GM12878 (cell line): Measurements from ENCODE around the gene UBTF. TPM values are rescaled to one million over a fixed set of nuclear protein-coding genes. Genes with fewer than 3 reads are reported as not detected.

Experiments used
- ATAC-seq: fragments of 200-7000 bp; cut with Tn5 transposase; 3 replicates; pipeline ENCODE4 v1.9.1; 2020; ENCODE audit warnings: mild to moderate bottlenecking, moderate library complexity
- BruUV-seq: library from RNA; stranded (reverse); fragments of 400-500 nt; replicated peaks from 2 replicates; lab custom pipeline; 2021; lab: Mats Ljungman, UMichigan
- CTCF ChIA-PET: fragments of 300-600 bp; sonication (Branson Sonifier 250); formaldehyde crosslinking; extraction: SDS; loops from one replicate; lab custom pipeline; 2021; ENCODE audit warnings: inconsistent platforms; lab: Yijun Ruan, JAX
- POLR2A ChIA-PET: fragments of 350-600 bp; formaldehyde crosslinking; extraction: SDS; loops from one replicate; lab custom pipeline; 2021; ENCODE audit warnings: inconsistent platforms; lab: Charles Lee
- RAD21 ChIA-PET: fragments of 300-600 bp; sonication (Branson Sonifier 250); formaldehyde crosslinking; loops from one replicate; lab custom pipeline; 2023; ENCODE audit warnings: antibody characterized with exemption; ENCODE audit not compliant: unreplicated experiment; lab: Charles Lee
- SMC1A ChIA-PET: fragments of 300-600 bp; sonication (Branson Sonifier 250); formaldehyde crosslinking; loops from one replicate; lab custom pipeline; 2023; ENCODE audit not compliant: unreplicated experiment, uncharacterized antibody; lab: Charles Lee
- DNase-seq: peaks from one replicate; pipeline ENCODE4 v3.0.0-alpha.2; 2011; ENCODE audit warnings: low read depth, low spot score
- FAIRE-seq: peaks from 3 replicates; lab custom pipeline; 2011; peaks lifted over from hg19 to GRCh38; lab: Jason Lieb, UNC
- H2AFZ ChIP-seq: 2 replicates; pipeline ENCODE4 v1.6.0; 2011; ENCODE audit warnings: low read depth, low read length, control low read depth; ENCODE audit not compliant: control insufficient read depth
- H3K27ac ChIP-seq: 2 replicates; pipeline ENCODE4 v1.5.1; 2011; ENCODE audit warnings: control low read depth; ENCODE audit not compliant: control insufficient read depth, insufficient read depth
- H3K27me3 ChIP-seq, 2 experiments: replicated peaks in 1 of 2; 2 replicates each; pipeline versions ENCODE4 v1.6.0 to v1.6.1; 2011; ENCODE audit warnings: low read length in 1 of 2; ENCODE audit not compliant: control insufficient read depth in 2 of 2, insufficient read depth in 2 of 2
- H3K36me3 ChIP-seq, 2 experiments: 2 replicates each; pipeline ENCODE4 v1.5.1; 2011; ENCODE audit warnings: low read length in 1 of 2; ENCODE audit not compliant: control insufficient read depth in 2 of 2, insufficient read depth in 2 of 2
- H3K4me1 ChIP-seq: 2 replicates; pipeline ENCODE4 v1.6.1; 2011; ENCODE audit warnings: mild to moderate bottlenecking, low read length, moderate library complexity, mixed read lengths; ENCODE audit not compliant: control insufficient read depth, insufficient read depth
- H3K4me2 ChIP-seq: 2 replicates; pipeline ENCODE4 v1.6.0; 2011; ENCODE audit warnings: control low read depth; ENCODE audit not compliant: control insufficient read depth, insufficient read depth
- H3K4me3 ChIP-seq: fragments of 200-600 bp; sonication (generic); 2 replicates; pipeline ENCODE4 v1.5.1; 2016
- H3K79me2 ChIP-seq: 2 replicates; pipeline ENCODE4 v1.6.0; 2011; ENCODE audit warnings: low read length; ENCODE audit not compliant: control insufficient read depth, insufficient read depth
- H3K9ac ChIP-seq: 2 replicates; pipeline ENCODE4 v1.8.0; 2011; ENCODE audit warnings: low read length, control low read depth, mixed read lengths; ENCODE audit not compliant: control insufficient read depth, insufficient read depth
- H3K9me3 ChIP-seq: replicated peaks from 3 replicates; pipeline ENCODE4 v1.5.1; 2011; ENCODE audit warnings: mild to moderate bottlenecking, low read length; ENCODE audit not compliant: control insufficient read depth, insufficient read depth
- H4K20me1 ChIP-seq: 2 replicates; pipeline ENCODE4 v1.6.0; 2011; ENCODE audit not compliant: control insufficient read depth, insufficient read depth
- CBX3 ChIP-seq: fragments of 200-600 bp; sonication (generic); IDR thresholded peaks from 2 replicates; pipeline ENCODE4 v1.6.1; 2016; ENCODE audit warnings: low read depth, borderline replicate concordance
- CEBPB ChIP-seq, 2 experiments: fragments of 150-350 bp in 1 of 2; IDR thresholded peaks; 2 replicates each; pipeline ENCODE4 v1.6.1; 2012 to 2014; ENCODE audit warnings: low read depth in 2 of 2, low read length in 2 of 2, borderline replicate concordance in 1 of 2, inconsistent platforms in 1 of 2
- CHD4 ChIP-seq: fragments of 200-600 bp; sonication (generic); IDR thresholded peaks from 2 replicates; pipeline ENCODE4 v1.6.1; 2016; ENCODE audit warnings: mild to moderate bottlenecking
- NR2F1 ChIP-seq: fragments of 450-650 bp; conservative IDR thresholded peaks from 2 replicates; pipeline ENCODE4 v1.6.1; 2017; ENCODE audit warnings: mild to moderate bottlenecking
- POLR2A ChIP-seq: IDR thresholded peaks from 2 replicates; pipeline ENCODE4 v1.6.1; 2011; ENCODE audit warnings: low read depth, mild to moderate bottlenecking, low read length
- RAD21 ChIP-seq: IDR thresholded peaks from 2 replicates; pipeline ENCODE4 v1.6.1; 2011; ENCODE audit warnings: mild to moderate bottlenecking, low read depth, low read length, moderate library complexity; ENCODE audit not compliant: insufficient read depth
- SIN3A ChIP-seq: IDR thresholded peaks from 2 replicates; pipeline ENCODE4 v1.6.1; 2012; ENCODE audit warnings: low read depth, low read length, improper control_type of control experiment
- USF2 ChIP-seq: IDR thresholded peaks from 2 replicates; pipeline ENCODE4 v1.6.1; 2011; ENCODE audit warnings: low read depth, low read length, improper control_type of control experiment, borderline replicate concordance
- ZZZ3 ChIP-seq: IDR thresholded peaks from 2 replicates; pipeline ENCODE4 v1.6.1; 2011; ENCODE audit warnings: low read depth; ENCODE audit not compliant: control insufficient read depth, insufficient read length
- WGBS: methylation state at CpG from one replicate; pipeline ENCODE4 v1.1.6; 2016; ENCODE audit warnings: low lambda C conversion rate; ENCODE audit not compliant: insufficient replicate concordance, insufficient coverage; ENCODE audit errors: missing lambda C conversion rate; 5-methylcytosine and 5-hydroxymethylcytosine counted together
- in situ Hi-C: fragments of 300-500 bp; cut with MboI; formaldehyde crosslinking; loops from 9 replicates; pipeline ENCODE4 v1.14.3; 2018; ENCODE audit warnings: mixed read lengths
- intact Hi-C: fragments of 100-400 bp; cut with micrococcal nuclease; formaldehyde crosslinking; loops from one replicate; pipeline ENCODE4 v1.14.2; 2022; ENCODE audit not compliant: unreplicated experiment
- polyA plus RNA-seq, 11 experiments: library from polyadenylated mRNA; depleted of rRNA in 4 of 11; unstranded in 6 of 11; stranded (reverse) in 5 of 11; fragments of >200 nt; fragmentation: Nextera tagmentation in 4 of 11; fragmentation: Illumina TruSeq in 1 of 11; extraction: Ambion mirVana in 4 of 11; extraction: Trizol in 1 of 11; gene quantifications; 1 replicate in 1 of 11; 2 replicates in 10 of 11; pipeline versions ENCODE4 v1.2.1 to v1.2.3, GENCODE V29; 2011 to 2016; ENCODE audit warnings: inconsistent platforms in 2 of 11, missing spikeins in 2 of 11, low read depth in 1 of 11
- total RNA-seq, 4 experiments: library from RNA; depleted of rRNA in 3 of 4; stranded (reverse); fragments of >200 nt in 3 of 4; fragmentation: Illumina TruSeq in 1 of 4; extraction: Trizol in 1 of 4; gene quantifications; 2 replicates each; pipeline versions ENCODE4 v1.2.1 to v1.2.3, GENCODE V29; 2013 to 2021
- TF ChIP-seq, protein P1 (sequence below): fragments of 450-650 bp; IDR thresholded peaks from 2 replicates; pipeline ENCODE4 v1.6.1; 2017; ENCODE audit warnings: low read depth, mild to moderate bottlenecking, moderate library complexity

Gene UBTF
- total and polyA plus RNA-seq, 10 of the 15 experiments (the other 5 are each of a cell fraction or from before 2014, with no cell fraction given), result 2.2 to 124 (median 79.6) TPM

- no peaks in the 10 kb centered on the region for H3K27me3 ChIP-seq
- in situ Hi-C loops, result no loop called here
- DNase-seq (no peak), FAIRE-seq (no peak), ATAC-seq (no peak)
- no peaks in the 10 kb centered on the region for H4K20me1 ChIP-seq
- BruUV-seq, result no TSS peak
- SMC1A ChIA-PET, result interaction anchor here (1.0 to 2.5 kb wide), 5 partner anchors 14 to 167 kb away, joined by 3 to 7 read pairs (median 5); no protein-coding TSS in a partner anchor
- H3K36me3 ChIP-seq, result peaks cover 0 to 1% of the 10 kb centered on the region in 2 experiments; a peak in 3 of 4 replicates
- peaks cover 38% of the 10 kb centered on the region for H3K79me2 ChIP-seq
- H3K4me3 ChIP-seq, result no peak overlapping the region
- CTCF ChIA-PET, result interaction anchor here (1.1 to 2.8 kb wide), 7 partner anchors 16 to 166 kb away, joined by 3 to 12 read pairs (median 6); partner anchors contain the start of gene GRN
- no peak for TF ChIP-seq CBX3
- TF ChIP-seq, protein P1, sequence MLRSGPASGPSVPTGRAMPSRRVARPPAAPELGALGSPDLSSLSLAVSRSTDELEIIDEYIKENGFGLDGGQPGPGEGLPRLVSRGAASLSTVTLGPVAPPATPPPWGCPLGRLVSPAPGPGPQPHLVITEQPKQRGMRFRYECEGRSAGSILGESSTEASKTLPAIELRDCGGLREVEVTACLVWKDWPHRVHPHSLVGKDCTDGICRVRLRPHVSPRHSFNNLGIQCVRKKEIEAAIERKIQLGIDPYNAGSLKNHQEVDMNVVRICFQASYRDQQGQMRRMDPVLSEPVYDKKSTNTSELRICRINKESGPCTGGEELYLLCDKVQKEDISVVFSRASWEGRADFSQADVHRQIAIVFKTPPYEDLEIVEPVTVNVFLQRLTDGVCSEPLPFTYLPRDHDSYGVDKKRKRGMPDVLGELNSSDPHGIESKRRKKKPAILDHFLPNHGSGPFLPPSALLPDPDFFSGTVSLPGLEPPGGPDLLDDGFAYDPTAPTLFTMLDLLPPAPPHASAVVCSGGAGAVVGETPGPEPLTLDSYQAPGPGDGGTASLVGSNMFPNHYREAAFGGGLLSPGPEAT, result no peak
- no peak for TF ChIP-seq ZZZ3
- no peak for TF ChIP-seq CEBPB (IDR thresholded peaks at IDR 0.05; ENCODE audit: borderline replicate concordance in 1 of 2, low read depth in 2 of 2, low read length in 2 of 2)
- TF ChIP-seq CHD4, result no peak
- no peak for TF ChIP-seq SIN3A
- TF ChIP-seq USF2, result no peak
- TF ChIP-seq NR2F1, result no peak
- no peak for TF ChIP-seq POLR2A
- TF ChIP-seq RAD21, result no peak
- POLR2A ChIA-PET, result interaction anchor here (0.9 to 1.4 kb wide), 3 partner anchors 25 to 118 kb away, joined by 3 to 6 read pairs (median 4); partner anchors contain the start of gene LSM12
- RAD21 ChIA-PET, result interaction anchor here (0.6 to 3.2 kb wide), 2 partner anchors 21 to 26 kb away, joined by 3 to 13 read pairs; no protein-coding TSS in a partner anchor
- H3K4me1 ChIP-seq, result peaks cover 4% of the 10 kb centered on the region
- intact Hi-C loops, result no loop called here
- no peak overlapping the region for H3K9ac ChIP-seq
- no peak overlapping the region for H2AFZ ChIP-seq
- no peaks in the 10 kb centered on the region for H3K9me3 ChIP-seq
- 88% methylated on average over 8 of the region's 8 CpGs for WGBS
- H3K27ac ChIP-seq, result no peak overlapping the region
- peak overlapping the region; percentile 86 for H3K4me2 ChIP-seq
Measured at GRCh38 chr17:44184212-44184810, 35.2 kb downstream of the UBTF start.
